Measurements from ENCODE around the gene SLC25A21. TPM values are rescaled to one million over a fixed set of nuclear protein-coding genes. Genes with fewer than 3 reads are reported as not detected.

SLC25A21 gene
- total and polyA plus RNA-seq, 10 of the 15 experiments (the other 5 are each of a cell fraction or from before 2014, with no cell fraction given) = 0.06 to 0.72 (median 0.17) TPM; not detected in 3

DNA sequence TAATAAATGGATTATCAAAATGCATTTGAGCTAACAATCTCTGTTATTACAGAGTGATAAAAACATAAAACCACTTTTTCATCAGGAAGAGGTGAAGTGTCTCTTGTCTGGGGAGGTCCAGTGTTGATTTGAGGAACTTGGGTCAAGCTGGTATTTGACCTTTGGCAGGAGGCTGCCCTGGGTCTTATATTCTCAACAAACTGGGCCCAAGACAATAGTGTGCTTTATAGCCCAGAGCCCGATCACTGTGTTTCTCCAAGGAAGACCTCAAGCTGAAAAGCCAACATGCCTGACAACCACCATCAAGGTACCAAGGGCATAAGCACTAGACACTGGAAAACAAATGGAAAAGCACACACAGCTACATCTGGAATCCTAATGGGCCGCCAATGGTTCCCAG lies 137.0 kb downstream of the SLC25A21 start:
- H2AFZ ChIP-seq (ENCODE audit: control insufficient read depth, low read depth, low read length) = no peak overlapping the region
- no TSS peak for BruUV-seq (replicated peaks)
- no peak overlapping the region for H3K4me2 ChIP-seq (ENCODE audit: control insufficient read depth, insufficient read depth)
- DNase-seq (ENCODE audit: low read depth, low spot score) (no peak), ATAC-seq (no peak), FAIRE-seq (no peak)
- 52% methylated on average over 2 of the region's 2 CpGs for WGBS (ENCODE audit: insufficient coverage, insufficient replicate concordance, low lambda C conversion rate, missing lambda C conversion rate)
- ChIA-PET POLR2A (no interaction called here), CTCF (interaction anchor here (1.0 to 1.3 kb wide), 3 partner anchors 10 to 115 kb away, joined by 3 to 6 read pairs (median 3); no protein-coding TSS in a partner anchor), SMC1A (ENCODE audit: uncharacterized antibody, unreplicated experiment) (no interaction called here), RAD21 (ENCODE audit: unreplicated experiment) (no interaction called here)
- no peak overlapping the region for H3K4me3 ChIP-seq
- in situ Hi-C loops (cut with MboI) = no loop called here
- intact Hi-C loops (cut with micrococcal nuclease; ENCODE audit: unreplicated experiment) = no loop called here
- H3K9me3 ChIP-seq (replicated peaks; ENCODE audit: control insufficient read depth, insufficient read depth, low read length) = no peaks in the 10 kb centered on the region
- no peaks in the 10 kb centered on the region for H3K4me1 ChIP-seq (ENCODE audit: control insufficient read depth, insufficient read depth, low read length)
- H3K27me3 ChIP-seq (replicated peaks in 1 of 2; ENCODE audit: control insufficient read depth in 2 of 2, insufficient read depth in 2 of 2, low read length in 1 of 2) = no peaks in the 10 kb centered on the region
- no peaks in the 10 kb centered on the region for H4K20me1 ChIP-seq (ENCODE audit: control insufficient read depth, insufficient read depth)
- no peaks in the 10 kb centered on the region for H3K36me3 ChIP-seq (ENCODE audit: control insufficient read depth in 2 of 2, insufficient read depth in 2 of 2, low read length in 1 of 2)
- no peak overlapping the region for H3K9ac ChIP-seq (ENCODE audit: control insufficient read depth, insufficient read depth, low read length)
- no peak overlapping the region for H3K27ac ChIP-seq (ENCODE audit: control insufficient read depth, insufficient read depth)
- no peaks in the 10 kb centered on the region for H3K79me2 ChIP-seq (ENCODE audit: control insufficient read depth, insufficient read depth, low read length)
- TF ChIP-seq RAD51 (IDR thresholded peaks at IDR 0.05) = no peak
- no peak for TF ChIP-seq TARDBP (IDR thresholded peaks at IDR 0.05; ENCODE audit: borderline replicate concordance)
- no peak for TF ChIP-seq HDAC2 (IDR thresholded peaks at IDR 0.05)
- no peak for TF ChIP-seq SUPT20H (IDR thresholded peaks at IDR 0.05; ENCODE audit: borderline replicate concordance, control insufficient read depth, low read depth, low read length)
- TF ChIP-seq CREM (IDR thresholded peaks at IDR 0.05; ENCODE audit: low read depth) = no peak
- TF ChIP-seq BMI1 (IDR thresholded peaks at IDR 0.05; ENCODE audit: borderline replicate concordance) = no peak
- TF ChIP-seq BRCA1 (IDR thresholded peaks at IDR 0.05; ENCODE audit: low read depth, low read length) = no peak
- TF ChIP-seq, protein P1, sequence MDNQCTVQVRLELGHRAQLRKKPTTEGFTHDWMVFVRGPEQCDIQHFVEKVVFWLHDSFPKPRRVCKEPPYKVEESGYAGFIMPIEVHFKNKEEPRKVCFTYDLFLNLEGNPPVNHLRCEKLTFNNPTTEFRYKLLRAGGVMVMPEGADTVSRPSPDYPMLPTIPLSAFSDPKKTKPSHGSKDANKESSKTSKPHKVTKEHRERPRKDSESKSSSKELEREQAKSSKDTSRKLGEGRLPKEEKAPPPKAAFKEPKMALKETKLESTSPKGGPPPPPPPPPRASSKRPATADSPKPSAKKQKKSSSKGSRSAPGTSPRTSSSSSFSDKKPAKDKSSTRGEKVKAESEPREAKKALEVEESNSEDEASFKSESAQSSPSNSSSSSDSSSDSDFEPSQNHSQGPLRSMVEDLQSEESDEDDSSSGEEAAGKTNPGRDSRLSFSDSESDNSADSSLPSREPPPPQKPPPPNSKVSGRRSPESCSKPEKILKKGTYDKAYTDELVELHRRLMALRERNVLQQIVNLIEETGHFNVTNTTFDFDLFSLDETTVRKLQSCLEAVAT (IDR thresholded peaks at IDR 0.05) = no peak
- no peak for TF ChIP-seq SREBF2 (IDR thresholded peaks at IDR 0.05; ENCODE audit: low read length)
- TF ChIP-seq ESRRA (IDR thresholded peaks at IDR 0.05; ENCODE audit: low read length) = no peak
- TF ChIP-seq, protein P2, sequence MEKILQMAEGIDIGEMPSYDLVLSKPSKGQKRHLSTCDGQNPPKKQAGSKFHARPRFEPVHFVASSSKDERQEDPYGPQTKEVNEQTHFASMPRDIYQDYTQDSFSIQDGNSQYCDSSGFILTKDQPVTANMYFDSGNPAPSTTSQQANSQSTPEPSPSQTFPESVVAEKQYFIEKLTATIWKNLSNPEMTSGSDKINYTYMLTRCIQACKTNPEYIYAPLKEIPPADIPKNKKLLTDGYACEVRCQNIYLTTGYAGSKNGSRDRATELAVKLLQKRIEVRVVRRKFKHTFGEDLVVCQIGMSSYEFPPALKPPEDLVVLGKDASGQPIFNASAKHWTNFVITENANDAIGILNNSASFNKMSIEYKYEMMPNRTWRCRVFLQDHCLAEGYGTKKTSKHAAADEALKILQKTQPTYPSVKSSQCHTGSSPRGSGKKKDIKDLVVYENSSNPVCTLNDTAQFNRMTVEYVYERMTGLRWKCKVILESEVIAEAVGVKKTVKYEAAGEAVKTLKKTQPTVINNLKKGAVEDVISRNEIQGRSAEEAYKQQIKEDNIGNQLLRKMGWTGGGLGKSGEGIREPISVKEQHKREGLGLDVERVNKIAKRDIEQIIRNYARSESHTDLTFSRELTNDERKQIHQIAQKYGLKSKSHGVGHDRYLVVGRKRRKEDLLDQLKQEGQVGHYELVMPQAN (conservative IDR thresholded peaks at IDR 0.05) = no peak
- TF ChIP-seq SPI1 (IDR thresholded peaks at IDR 0.05; ENCODE audit: borderline replicate concordance, insufficient read depth, low read depth, low read length) = no peak
- TF ChIP-seq TCF3 (IDR thresholded peaks at IDR 0.05; ENCODE audit: borderline replicate concordance, insufficient read depth, low read depth, low read length) = no peak
- TF ChIP-seq ZNF687 (IDR thresholded peaks at IDR 0.05) = no peak
- no peak for TF ChIP-seq EP300 (IDR thresholded peaks at IDR 0.05; ENCODE audit: borderline replicate concordance in 1 of 2, control insufficient read depth in 1 of 2, low read depth in 2 of 2, low read length in 2 of 2)
- TF ChIP-seq, protein P3, sequence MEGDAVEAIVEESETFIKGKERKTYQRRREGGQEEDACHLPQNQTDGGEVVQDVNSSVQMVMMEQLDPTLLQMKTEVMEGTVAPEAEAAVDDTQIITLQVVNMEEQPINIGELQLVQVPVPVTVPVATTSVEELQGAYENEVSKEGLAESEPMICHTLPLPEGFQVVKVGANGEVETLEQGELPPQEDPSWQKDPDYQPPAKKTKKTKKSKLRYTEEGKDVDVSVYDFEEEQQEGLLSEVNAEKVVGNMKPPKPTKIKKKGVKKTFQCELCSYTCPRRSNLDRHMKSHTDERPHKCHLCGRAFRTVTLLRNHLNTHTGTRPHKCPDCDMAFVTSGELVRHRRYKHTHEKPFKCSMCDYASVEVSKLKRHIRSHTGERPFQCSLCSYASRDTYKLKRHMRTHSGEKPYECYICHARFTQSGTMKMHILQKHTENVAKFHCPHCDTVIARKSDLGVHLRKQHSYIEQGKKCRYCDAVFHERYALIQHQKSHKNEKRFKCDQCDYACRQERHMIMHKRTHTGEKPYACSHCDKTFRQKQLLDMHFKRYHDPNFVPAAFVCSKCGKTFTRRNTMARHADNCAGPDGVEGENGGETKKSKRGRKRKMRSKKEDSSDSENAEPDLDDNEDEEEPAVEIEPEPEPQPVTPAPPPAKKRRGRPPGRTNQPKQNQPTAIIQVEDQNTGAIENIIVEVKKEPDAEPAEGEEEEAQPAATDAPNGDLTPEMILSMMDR (IDR thresholded peaks at IDR 0.05 in 2 of 3, conservative IDR thresholded peaks at IDR 0.05 in 1 of 3; ENCODE audit: control insufficient read depth in 2 of 3, extremely low read depth in 1 of 3, insufficient read depth in 1 of 3, low read depth in 3 of 3, low read length in 3 of 3) = no peak

Data from GM12878 (cell line).